Fibroblast of mammary gland (primary cell): Measurements from ENCODE around the gene MBD2.

Experiments used
- DNase-seq: peaks from one replicate; pipeline ENCODE4 v3.0.0-alpha.2; 2010; ENCODE audit warnings: low read depth
- H3K4me3 ChIP-seq: 2 replicates; pipeline ENCODE4 v1.5.1; 2011; ENCODE audit warnings: low read depth, mild to moderate bottlenecking, low read length, moderate library complexity; ENCODE audit not compliant: control insufficient read depth
- CTCF ChIP-seq: conservative IDR thresholded peaks from 2 replicates; pipeline ENCODE4 v1.5.1; 2011; ENCODE audit warnings: low read depth, low read length, inconsistent platforms; ENCODE audit not compliant: control insufficient read depth, insufficient read depth

The MBD2 gene

GRCh38 chr18:54203914-54204313 lies 20.6 kb downstream of the MBD2 start:
- no peak for DNase-seq
- TF ChIP-seq CTCF = no peak
- no peak overlapping the region for H3K4me3 ChIP-seq

GRCh38 chr18:54202851-54203250 lies 21.6 kb downstream of the MBD2 start:
- no peak overlapping the region for H3K4me3 ChIP-seq
- DNase-seq = no peak
- TF ChIP-seq CTCF = no peak

GRCh38 chr18:54197747-54198411 lies 26.6 kb downstream of the MBD2 start:
- H3K4me3 ChIP-seq = no peak overlapping the region
- DNase-seq = no peak
- TF ChIP-seq CTCF = no peak

GRCh38 chr18:54193786-54194185 lies 30.7 kb downstream of the MBD2 start:
- H3K4me3 ChIP-seq = no peak overlapping the region
- no peak for DNase-seq
- no peak for TF ChIP-seq CTCF

- no peak for TF ChIP-seq CTCF
- H3K4me3 ChIP-seq = no peak overlapping the region
- peak; percentile 19 for DNase-seq
Observed at GRCh38 chr18:54192900-54193299, 31.6 kb downstream of the MBD2 start.

- no peak for DNase-seq
- TF ChIP-seq CTCF = no peak
- H3K4me3 ChIP-seq = no peak overlapping the region
Observed at GRCh38 chr18:54192415-54192814, 32.1 kb downstream of the MBD2 start.

- no peak overlapping the region for H3K4me3 ChIP-seq
- TF ChIP-seq CTCF = no peak
- no peak for DNase-seq
Observed at GRCh38 chr18:54191352-54191751, 33.1 kb downstream of the MBD2 start.
